ENCODE results near the gene COBL.
"Not testable (repeated sequence)": the region's sequence is repeated elsewhere in the genome, so short reads cannot be mapped to it uniquely, and the experiment has no call there.

COBL gene

GRCh38 chr7:51017576-51018535 is 298.8 kb downstream of the COBL start:
- DNase-seq: no peak

- no peak for DNase-seq
These were observed 300.1 kb downstream of the COBL start for GRCh38 chr7:51016546-51016945.

- no peak for DNase-seq
These were observed 301.0 kb downstream of the COBL start for GRCh38 chr7:51015581-51015980.

- no peak for DNase-seq
These were observed 301.8 kb downstream of the COBL start for GRCh38 chr7:51014811-51015210.

- DNase-seq: no peak
These were observed 302.6 kb downstream of the COBL start for GRCh38 chr7:51013861-51014511.

GRCh38 chr7:51013218-51013786 is 303.3 kb downstream of the COBL start:
- DNase-seq: no peak

GRCh38 chr7:51012569-51013217 is 303.9 kb downstream of the COBL start:
- DNase-seq: no peak

GRCh38 chr7:51011710-51012350 is 304.8 kb downstream of the COBL start:
- DNase-seq: no peak

GRCh38 chr7:51010534-51010933 is 306.1 kb downstream of the COBL start:
- DNase-seq: no peak

- DNase-seq: no peak
These were observed 306.7 kb downstream of the COBL start for GRCh38 chr7:51009716-51010496.

GRCh38 chr7:51007551-51008505 is 308.8 kb downstream of the COBL start:
- no peak for DNase-seq

- DNase-seq: no peak
These were observed 309.9 kb downstream of the COBL start for GRCh38 chr7:51006483-51007235.

- DNase-seq: no peak
These were observed 311.5 kb downstream of the COBL start for GRCh38 chr7:51005074-51005473.

- no peak for DNase-seq
These were observed 315.7 kb downstream of the COBL start for GRCh38 chr7:51000956-51001355.

- DNase-seq: no peak
These were observed 321.8 kb downstream of the COBL start for GRCh38 chr7:50994753-50995319.

GRCh38 chr7:50990214-50990613 is 326.4 kb downstream of the COBL start:
- DNase-seq: not testable (repeated sequence)

- no peak for DNase-seq
These were observed 327.6 kb downstream of the COBL start for GRCh38 chr7:50988988-50989387.

- no peak for DNase-seq
These were observed 328.1 kb downstream of the COBL start for GRCh38 chr7:50988465-50988864.

- DNase-seq: no peak
These were observed 331.5 kb downstream of the COBL start for GRCh38 chr7:50985096-50985495.
